Dermis blood vessel endothelial cell (primary cell): ENCODE measurements around the gene IRF3. TPM values are rescaled to one million over a fixed set of nuclear protein-coding genes. Genes with fewer than 3 reads are reported as not detected.

ENCODE experiments used
- DNase-seq: peaks from one replicate; pipeline ENCODE4 v3.0.0; 2010
- total RNA-seq: library from RNA; depleted of rRNA; stranded (reverse); fragments of >200 nt; gene quantifications from 2 replicates; pipeline ENCODE4 v1.2.3, GENCODE V29; 2014

Gene IRF3
- total RNA-seq, 1 donor from 2014 or later, result 47.3 TPM

- DNase-seq, result no peak
Observed at GRCh38 chr19:49616532-49616931, 49.1 kb downstream of the IRF3 start.

GRCh38 chr19:49615861-49616260 is 49.8 kb downstream of the IRF3 start:
- DNase-seq, result no peak

GRCh38 chr19:49614096-49614833 is 51.4 kb downstream of the IRF3 start:
- peak; percentile 90 for DNase-seq

- DNase-seq, result peak; percentile 74
Observed at GRCh38 chr19:49613374-49613773, 52.3 kb downstream of the IRF3 start.

Other genes starting within 250 kb of the IRF3 start
- not detected in 2 replicates for gene PTH2, start 242.4 kb downstream of the IRF3 start, total RNA-seq
- gene GFY, start 240.5 kb downstream of the IRF3 start, total RNA-seq, result not detected in 2 replicates
- gene SLC17A7, start 224.3 kb downstream of the IRF3 start, total RNA-seq, result 0.17 and 0.42 TPM in 2 replicates
- 143 and 169 TPM in 2 replicates for gene PIH1D1, start 214.0 kb downstream of the IRF3 start, total RNA-seq
- gene ALDH16A1, start 212.6 kb downstream of the IRF3 start, total RNA-seq, result 55.3 and 82.5 TPM in 2 replicates
- gene FLT3LG, start 191.6 kb downstream of the IRF3 start, total RNA-seq, result 1.2 and 1.6 TPM in 2 replicates
- gene RPL13A, start 178.2 kb downstream of the IRF3 start, total RNA-seq, result 2,583 and 3,504 TPM in 2 replicates
- 2,205 and 5,498 TPM in 2 replicates for gene RPS11, start 169.4 kb downstream of the IRF3 start, total RNA-seq
- 77.9 and 241 TPM in 2 replicates for gene FCGRT, start 153.2 kb downstream of the IRF3 start, total RNA-seq
- gene RCN3, start 137.9 kb downstream of the IRF3 start, total RNA-seq, result 6.7 and 24.8 TPM in 2 replicates
- 90.4 and 98.7 TPM in 2 replicates for gene NOSIP, start 85.3 kb downstream of the IRF3 start, total RNA-seq
- gene PRRG2, start 84.5 kb downstream of the IRF3 start, total RNA-seq, result 6.1 and 7.5 TPM in 2 replicates
- gene PRR12, start 74.7 kb downstream of the IRF3 start, total RNA-seq, result 2.4 and 4.8 TPM in 2 replicates
- gene RRAS, start 25.7 kb downstream of the IRF3 start, total RNA-seq, result 24.3 and 28.6 TPM in 2 replicates
- gene SCAF1, start 23.6 kb downstream of the IRF3 start, total RNA-seq, result 11.9 and 26.5 TPM in 2 replicates
- 3.1 and 9.2 TPM in 2 replicates for gene BCL2L12, start 76 bp upstream of the IRF3 start, total RNA-seq
- gene PRMT1, start 11.4 kb upstream of the IRF3 start, total RNA-seq, result 282 and 338 TPM in 2 replicates
- gene ADM5, start 23.7 kb upstream of the IRF3 start, total RNA-seq, result 0.70 and 1.5 TPM in 2 replicates
- gene CPT1C, start 25.3 kb upstream of the IRF3 start, total RNA-seq, result 19.1 and 19.5 TPM in 2 replicates
- gene TSKS, start 97.4 kb upstream of the IRF3 start, total RNA-seq, result 0.17 TPM in 1 of 2 replicates, not detected in the other
- 52.1 and 129 TPM in 2 replicates for gene AP2A1, start 101.1 kb upstream of the IRF3 start, total RNA-seq
- 19.2 and 22.4 TPM in 2 replicates for gene FUZ, start 147.4 kb upstream of the IRF3 start, total RNA-seq
- 13.4 and 34.4 TPM in 2 replicates for gene MED25, start 152.4 kb upstream of the IRF3 start, total RNA-seq
- 57.2 and 72.9 TPM in 2 replicates for gene PTOV1, start 185.3 kb upstream of the IRF3 start, total RNA-seq
- 44.3 and 60.4 TPM in 2 replicates for gene PNKP, start 201.7 kb upstream of the IRF3 start, total RNA-seq
- 9.9 and 13.0 TPM in 2 replicates for gene AKT1S1, start 211.5 kb upstream of the IRF3 start, total RNA-seq
- gene TBC1D17, start 211.8 kb upstream of the IRF3 start, total RNA-seq, result 7.5 and 13.8 TPM in 2 replicates
- gene IL4I1, start 231.0 kb upstream of the IRF3 start, total RNA-seq, result 2.1 and 3.6 TPM in 2 replicates